PC-3 (cell line): Measurements from ENCODE around the gene IL16. TPM values are rescaled to one million over a fixed set of nuclear protein-coding genes. Genes with fewer than 3 reads are reported as not detected.

ENCODE experiments used
- ATAC-seq: fragments of 200-7000 bp; cut with Tn5 transposase; 2 replicates; pipeline ENCODE4 v1.9.1; 2020; ENCODE audit warnings: mild to moderate bottlenecking, moderate library complexity
- BruUV-seq: library from RNA; stranded (reverse); fragments of 400-500 nt; replicated peaks from 2 replicates; lab custom pipeline; 2021; lab: Mats Ljungman, UMichigan
- CTCF ChIA-PET: fragments of 300-600 bp; sonication (Branson Sonifier 250); formaldehyde crosslinking; loops from one replicate; lab custom pipeline; 2022; ENCODE audit warnings: antibody characterized with exemption; lab: Charles Lee
- POLR2A ChIA-PET: fragments of 300-600 bp; sonication (Branson Sonifier 250); formaldehyde crosslinking; loops from one replicate; lab custom pipeline; 2022; ENCODE audit warnings: antibody characterized with exemption; ENCODE audit not compliant: unreplicated experiment; lab: Charles Lee
- DNase-seq: peaks from one replicate; pipeline ENCODE4 v3.0.0-alpha.2; 2015
- H2AFZ ChIP-seq: fragments of 300-600 bp; sonication (generic); 2 replicates; pipeline ENCODE4 v1.6.0; 2016; ENCODE audit warnings: antibody characterized with exemption, low read length
- H3F3A ChIP-seq: fragments of 300-600 bp; sonication (generic); one replicate; pipeline ENCODE4 v1.6.0; 2017; ENCODE audit warnings: antibody characterized with exemption, low read length, control low read depth, mild to moderate bottlenecking; ENCODE audit not compliant: unreplicated experiment
- H3K27ac ChIP-seq: fragments of 300-600 bp; sonication (generic); 2 replicates; pipeline ENCODE4 v1.5.1; 2016; ENCODE audit warnings: mild to moderate bottlenecking, low read length
- H3K27me3 ChIP-seq: fragments of 300-600 bp; sonication (generic); 2 replicates; pipeline ENCODE4 v1.6.1; 2016; ENCODE audit warnings: low read length, mixed read lengths
- H3K36me3 ChIP-seq: fragments of 300-600 bp; sonication (generic); 2 replicates; pipeline ENCODE4 v1.6.1; 2016; ENCODE audit warnings: low read depth, mixed run types, low read length, mixed read lengths
- H3K4me1 ChIP-seq: fragments of 300-600 bp; sonication (generic); 2 replicates; pipeline ENCODE4 v1.5.1; 2016; ENCODE audit warnings: low read length; ENCODE audit not compliant: insufficient read depth
- H3K4me2 ChIP-seq: fragments of 300-600 bp; sonication (generic); 2 replicates; pipeline ENCODE4 v1.6.0; 2016; ENCODE audit warnings: low read length
- H3K4me3 ChIP-seq: fragments of 300-600 bp; sonication (generic); 2 replicates; pipeline ENCODE4 v1.5.1; 2016; ENCODE audit warnings: mild to moderate bottlenecking, low read length, mixed read lengths
- H3K79me2 ChIP-seq: fragments of 300-600 bp; sonication (generic); 2 replicates; pipeline ENCODE4 v1.6.1; 2017; ENCODE audit warnings: low read length, mixed read lengths
- H3K9ac ChIP-seq: fragments of 300-600 bp; sonication (generic); 2 replicates; pipeline ENCODE4 v1.6.0; 2016; ENCODE audit warnings: mild to moderate bottlenecking, low read length
- H3K9me2 ChIP-seq: fragments of 300-600 bp; sonication (generic); replicated peaks from 2 replicates; pipeline ENCODE4 v1.6.1; 2016; ENCODE audit warnings: mixed run types, low read length, mixed read lengths
- H3K9me3 ChIP-seq: fragments of 300-600 bp; sonication (generic); 2 replicates; pipeline ENCODE4 v1.6.1; 2016; ENCODE audit warnings: low read length, mixed read lengths
- H4K20me1 ChIP-seq: fragments of 300-600 bp; sonication (generic); 2 replicates; pipeline ENCODE4 v1.6.1; 2016; ENCODE audit warnings: low read length, mixed read lengths
- CTCF ChIP-seq: fragments of 300-600 bp; sonication (generic); conservative IDR thresholded peaks from 2 replicates; pipeline ENCODE4 v1.5.1; 2017; ENCODE audit warnings: antibody characterized with exemption, low read depth, mild to moderate bottlenecking, low read length
- EZH2 ChIP-seq: fragments of 300-600 bp; sonication (generic); IDR thresholded peaks from one replicate; pipeline ENCODE4 v1.6.1; 2017; ENCODE audit warnings: antibody characterized with exemption, mild to moderate bottlenecking, low read length; ENCODE audit not compliant: unreplicated experiment
- EZH2phosphoT487 ChIP-seq: fragments of 300-600 bp; sonication (generic); IDR thresholded peaks from 2 replicates; pipeline ENCODE4 v1.6.1; 2018; ENCODE audit warnings: mild to moderate bottlenecking, antibody characterized with exemption, low read length, borderline replicate concordance
- intact Hi-C: fragments of 100-400 bp; cut with micrococcal nuclease; formaldehyde crosslinking; loops from 2 replicates; pipeline ENCODE4 v1.9.0; 2023
- total RNA-seq: library from RNA; depleted of rRNA; stranded (reverse); fragments of >200 nt; gene quantifications from 2 replicates; pipeline ENCODE4 v1.2.3, GENCODE V29; 2014

IL16 gene
- total RNA-seq, 1 experiment from 2014 or later, result 0.04 TPM

GRCh38 chr15:81185631-81186295, 10.9 kb upstream of the IL16 start:
- BruUV-seq, result no TSS peak
- Histone ChIP-seq H3K4me2 (no peak overlapping the region), H4K20me1 (no peaks in the 10 kb centered on the region), H3K27me3 (peaks cover 65% of the 10 kb centered on the region), H3F3A (no peaks in the 10 kb centered on the region), H3K27ac (no peak overlapping the region), H3K9ac (no peak overlapping the region), H2AFZ (no peak overlapping the region), H3K9me3 (no peaks in the 10 kb centered on the region), H3K9me2 (no peaks in the 10 kb centered on the region), H3K36me3 (no peaks in the 10 kb centered on the region), H3K4me3 (no peak overlapping the region), H3K4me1 (no peaks in the 10 kb centered on the region), H3K79me2 (no peaks in the 10 kb centered on the region)
- POLR2A ChIA-PET, result no interaction called here
- intact Hi-C loops, result no loop called here
- TF ChIP-seq CTCF (no peak), EZH2 (no peak), EZH2phosphoT487 (no peak)
- ATAC-seq, result no peak
- no peak for DNase-seq
- CTCF ChIA-PET, result no interaction called here

GRCh38 chr15:81188354-81188753, 8.3 kb upstream of the IL16 start:
- no TSS peak for BruUV-seq
- no peak for DNase-seq
- Histone ChIP-seq H3K27ac (no peak overlapping the region), H3K4me3 (no peak overlapping the region), H2AFZ (no peak overlapping the region), H3K4me2 (no peak overlapping the region), H3K36me3 (no peaks in the 10 kb centered on the region), H3K9me2 (no peaks in the 10 kb centered on the region), H3F3A (no peaks in the 10 kb centered on the region), H4K20me1 (no peaks in the 10 kb centered on the region), H3K9ac (no peak overlapping the region), H3K9me3 (no peaks in the 10 kb centered on the region), H3K27me3 (peaks cover 68% of the 10 kb centered on the region), H3K4me1 (no peaks in the 10 kb centered on the region), H3K79me2 (no peaks in the 10 kb centered on the region)
- TF ChIP-seq CTCF (no peak), EZH2phosphoT487 (no peak)
- ChIA-PET CTCF (interaction anchor here (0.6 kb wide), 1 partner anchor 283 kb away, joined by 3 read pairs; no protein-coding TSS in a partner anchor), POLR2A (no interaction called here)
- ATAC-seq, result no peak
- intact Hi-C loops, result no loop called here

GRCh38 chr15:81189583-81190283, 6.9 kb upstream of the IL16 start:
- ATAC-seq (no peak), DNase-seq (no peak)
- H4K20me1 ChIP-seq, result no peaks in the 10 kb centered on the region
- no peaks in the 10 kb centered on the region for H3K4me1 ChIP-seq
- no peak overlapping the region for H3K9ac ChIP-seq
- BruUV-seq, result no TSS peak
- H3F3A ChIP-seq, result no peaks in the 10 kb centered on the region
- H3K36me3 ChIP-seq, result no peaks in the 10 kb centered on the region
- H3K4me3 ChIP-seq, result no peak overlapping the region
- ChIA-PET POLR2A (no interaction called here), CTCF (no interaction called here)
- H3K27ac ChIP-seq, result no peak overlapping the region
- H2AFZ ChIP-seq, result no peak overlapping the region
- H3K9me2 ChIP-seq, result no peaks in the 10 kb centered on the region
- H3K4me2 ChIP-seq, result no peak overlapping the region
- TF ChIP-seq EZH2, result no peak
- no peak for TF ChIP-seq CTCF
- no peak for TF ChIP-seq EZH2phosphoT487
- H3K27me3 ChIP-seq, result peaks cover 65% of the 10 kb centered on the region
- intact Hi-C loops, result no loop called here
- H3K9me3 ChIP-seq, result no peaks in the 10 kb centered on the region
- no peaks in the 10 kb centered on the region for H3K79me2 ChIP-seq
